UCSD-AML1 (cell line): ENCODE measurements around the gene PANK3.

ENCODE experiments used
- DNase-seq: peaks from one replicate; lab custom pipeline; 2025; ENCODE audit not compliant: unreplicated experiment; lab: John Stamatoyannopoulos, UW

PANK3 gene

DNA sequence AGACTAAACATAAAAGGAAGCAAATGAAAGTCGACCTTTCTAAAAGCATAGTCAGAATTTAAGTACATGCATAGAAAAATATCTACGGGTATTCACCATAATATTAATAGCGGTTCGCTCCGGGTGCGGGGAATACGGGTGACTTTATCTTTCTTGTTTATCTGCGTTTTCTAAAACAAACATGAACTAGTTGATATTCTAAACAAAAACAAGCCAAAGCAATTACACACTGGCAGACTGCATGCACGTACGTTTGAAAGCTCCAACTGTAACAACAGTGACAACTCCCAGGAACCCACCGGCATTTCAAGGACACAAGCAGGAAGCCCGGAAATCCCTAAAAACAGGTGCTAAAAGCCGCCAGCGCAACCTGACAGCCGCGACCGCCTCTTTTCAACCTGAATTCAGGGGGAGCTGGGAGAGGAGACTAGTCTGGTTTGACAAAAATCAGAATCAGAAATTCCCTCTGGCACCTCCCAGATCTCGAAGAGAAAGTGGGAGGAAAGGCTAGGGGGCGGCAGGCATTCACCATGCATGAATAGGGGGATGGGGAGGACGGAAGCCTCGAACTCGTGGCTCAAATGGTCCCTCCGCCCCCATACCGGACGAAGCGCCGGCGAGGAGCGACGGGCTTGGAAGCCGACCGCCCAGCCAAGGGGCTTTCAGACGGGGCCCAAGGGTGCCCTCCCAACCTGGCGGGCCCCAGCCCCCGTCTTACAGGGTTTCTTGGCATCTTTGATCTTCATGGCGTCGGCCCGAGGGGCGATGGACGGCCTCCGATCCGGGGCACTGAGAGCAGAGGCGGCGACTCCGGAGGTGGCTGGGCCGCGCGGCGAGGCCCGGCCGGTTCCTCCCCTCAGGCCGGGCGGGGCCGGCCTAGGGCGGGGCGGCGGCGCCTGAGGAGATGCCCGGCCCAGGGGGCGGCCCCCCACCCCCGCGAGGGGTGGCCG lies at the start of gene PANK3:
TSS of gene PANK3 (minus strand) at position 831 of the 950 bp plus-strand sequence. CDS start at position 746, 85 bp downstream.
- peak; percentile 90 for DNase-seq

DNA sequence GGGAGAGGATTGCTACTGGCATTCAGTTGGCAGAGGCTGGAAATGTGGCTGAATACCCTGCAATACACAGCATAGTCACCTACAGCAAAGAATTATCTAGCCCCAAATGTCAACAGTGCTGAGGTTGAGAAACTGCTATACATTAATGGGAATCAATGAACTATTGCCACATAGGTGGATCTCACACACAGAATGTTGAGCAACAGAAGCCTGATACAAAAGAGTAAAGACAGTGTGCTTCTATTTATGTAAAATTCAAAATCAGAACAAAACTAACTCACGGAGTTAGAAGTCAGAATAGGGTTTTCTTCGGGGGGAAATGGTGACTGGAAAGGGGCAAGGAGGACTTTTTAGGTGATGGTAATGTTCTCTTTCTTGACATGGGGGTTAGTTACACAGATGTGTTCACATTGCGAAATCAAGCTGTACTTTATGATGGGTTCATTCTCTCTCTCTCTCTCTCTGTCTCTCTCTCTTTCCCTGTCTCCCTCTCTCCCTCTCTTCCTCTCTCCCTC lies 45.7 kb upstream of the PANK3 start:
- no peak for DNase-seq

GRCh38 chr5:168620807-168621206 lies 41.6 kb upstream of the PANK3 start:
- no peak for DNase-seq

GRCh38 chr5:168614661-168615060 lies 35.5 kb upstream of the PANK3 start:
- DNase-seq: no peak

DNA sequence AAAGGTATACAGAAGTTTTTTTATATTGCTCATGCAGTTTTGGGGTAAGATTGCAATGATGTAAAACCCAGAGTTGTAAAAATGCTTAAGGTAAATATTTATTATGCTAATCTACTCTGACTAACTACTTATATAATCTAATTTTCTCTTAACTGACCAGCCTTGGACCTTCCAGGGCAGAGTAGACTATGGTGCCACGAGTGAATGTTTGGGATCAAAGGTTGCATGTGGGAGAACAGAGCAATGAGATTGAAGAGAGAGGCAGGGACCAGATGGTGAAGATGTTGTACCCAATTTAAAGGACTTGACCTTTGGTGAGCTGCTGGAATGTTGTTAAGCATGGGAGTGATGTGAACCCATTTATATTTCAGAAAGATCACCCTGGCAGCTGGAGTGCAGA lies 34.8 kb upstream of the PANK3 start:
- no peak for DNase-seq

- no peak for DNase-seq
Observed at GRCh38 chr5:168613396-168613795, 34.2 kb upstream of the PANK3 start.

- DNase-seq: no peak
Observed at GRCh38 chr5:168612996-168613395, 33.8 kb upstream of the PANK3 start.

DNA sequence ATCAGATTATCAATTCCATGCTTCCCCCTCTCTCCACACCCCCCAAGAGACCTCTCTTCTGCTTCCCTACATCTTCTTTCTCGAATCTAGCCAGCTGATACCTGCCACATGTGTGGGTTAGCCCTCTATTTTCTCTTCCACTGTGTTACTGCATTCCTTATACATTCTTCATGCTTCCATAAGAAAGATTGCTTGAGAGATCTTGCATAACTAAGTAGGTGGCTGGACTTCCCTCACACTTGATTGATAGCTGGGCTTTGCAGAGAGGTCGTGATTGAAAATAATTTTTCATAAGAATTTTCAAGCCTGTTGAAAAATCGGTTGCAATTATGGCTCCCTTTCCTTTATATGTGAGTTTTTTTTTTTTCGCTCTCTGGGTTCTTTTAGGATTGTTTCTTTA lies 33.0 kb upstream of the PANK3 start:
- no peak for DNase-seq

- no peak for DNase-seq
Observed at GRCh38 chr5:168611165-168611564, 32.0 kb upstream of the PANK3 start.

GRCh38 chr5:168609806-168610482 lies 30.8 kb upstream of the PANK3 start:
- DNase-seq: no peak

- no peak for DNase-seq
Observed at GRCh38 chr5:168608821-168609220, 29.7 kb upstream of the PANK3 start.

GRCh38 chr5:168608386-168608785 lies 29.2 kb upstream of the PANK3 start:
- no peak for DNase-seq

GRCh38 chr5:168607946-168608345 lies 28.8 kb upstream of the PANK3 start:
- DNase-seq: no peak

DNA sequence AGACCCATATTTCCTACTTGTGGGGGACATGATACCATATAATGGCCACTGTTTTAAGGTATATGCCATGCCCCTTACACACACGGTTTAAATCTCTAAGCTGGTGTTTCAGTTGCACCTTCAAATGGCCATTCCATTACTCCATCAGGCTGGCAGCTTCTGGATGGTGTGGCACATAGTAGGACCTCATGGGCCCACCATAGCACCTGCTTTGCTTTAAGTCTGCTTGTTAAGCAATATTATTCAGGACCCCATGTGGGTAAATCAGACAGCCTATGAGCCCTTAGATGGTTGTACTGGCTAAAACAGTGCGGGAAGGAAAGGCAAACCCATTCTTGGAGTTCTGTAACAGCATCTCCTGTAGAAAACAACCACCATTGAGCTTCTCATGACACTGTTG lies 27.4 kb upstream of the PANK3 start:
- no peak for DNase-seq

- no peak for DNase-seq
Observed at GRCh38 chr5:168604436-168604835, 25.3 kb upstream of the PANK3 start.

- DNase-seq: no peak
Observed at GRCh38 chr5:168603746-168604145, 24.6 kb upstream of the PANK3 start.

GRCh38 chr5:168602517-168602916 lies 23.3 kb upstream of the PANK3 start:
- DNase-seq: no peak

- no peak for DNase-seq
Observed at GRCh38 chr5:168601972-168602371, 22.8 kb upstream of the PANK3 start.

DNA sequence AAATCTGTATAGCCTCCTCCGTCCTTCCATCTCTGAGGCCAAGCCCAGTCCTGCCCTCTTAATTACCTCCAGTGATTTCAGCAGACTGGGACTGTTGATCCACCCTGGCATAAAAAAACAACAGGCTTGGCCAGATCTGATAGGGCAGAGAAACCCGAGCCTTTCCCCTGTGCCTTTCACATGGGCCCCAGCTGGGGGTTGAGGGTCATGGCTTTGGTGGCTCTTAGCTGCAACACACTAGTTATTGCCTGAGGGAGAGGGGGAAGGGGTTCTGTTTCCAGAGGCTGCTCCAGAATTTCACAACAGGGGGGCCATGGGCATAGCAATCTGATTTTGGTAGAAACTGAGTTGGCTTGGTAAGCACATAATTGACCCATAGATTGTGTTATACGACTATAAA lies 21.2 kb upstream of the PANK3 start:
- no peak for DNase-seq

- DNase-seq: no peak
Observed at GRCh38 chr5:168599826-168600225, 20.7 kb upstream of the PANK3 start.

DNA sequence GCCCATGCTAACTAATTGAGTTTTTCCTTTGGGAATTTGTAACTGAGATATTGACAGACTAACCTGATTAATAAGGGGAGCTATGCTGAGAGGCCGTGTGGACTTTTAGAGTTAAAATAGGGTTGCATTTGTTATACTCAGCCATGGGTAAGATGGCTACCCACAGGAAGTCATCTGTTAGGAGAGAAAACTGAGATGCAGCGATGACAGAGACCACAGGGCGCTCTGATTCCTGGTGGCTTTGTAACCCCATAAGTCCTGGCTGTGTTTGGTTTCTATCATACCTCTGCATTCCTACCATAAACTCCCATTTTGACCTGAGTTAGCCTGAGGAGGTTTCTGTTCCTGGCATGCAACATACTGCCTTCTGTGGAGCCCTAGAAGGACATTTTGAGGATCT lies 19.5 kb upstream of the PANK3 start:
- no peak for DNase-seq

GRCh38 chr5:168596927-168597326 lies 17.8 kb upstream of the PANK3 start:
- no peak for DNase-seq
